GM12891 (cell line): ENCODE data around the gene ERGIC2.

Experiments used
- PAX5 ChIP-seq: IDR thresholded peaks from 2 replicates; pipeline ENCODE4 v1.6.1; 2011; ENCODE audit warnings: low read length, moderate library complexity, mild to moderate bottlenecking; ENCODE audit not compliant: insufficient read depth, severe bottlenecking
- POLR2A ChIP-seq: IDR thresholded peaks from 2 replicates; pipeline ENCODE4 v1.6.1; 2011; ENCODE audit warnings: low read depth, low read length, control low read depth
- POLR2AphosphoS5 ChIP-seq: IDR thresholded peaks from 2 replicates; pipeline ENCODE4 v1.6.1; 2011; ENCODE audit warnings: low read depth, low read length, control low read depth
- POU2F2 ChIP-seq: IDR thresholded peaks from 2 replicates; pipeline ENCODE4 v1.6.1; 2011; ENCODE audit warnings: low read depth, mild to moderate bottlenecking, control low read depth, low read length, moderate library complexity
- SPI1 ChIP-seq: IDR thresholded peaks from 2 replicates; pipeline ENCODE4 v1.6.1; 2011; ENCODE audit warnings: low read depth, low read length, control low read depth
- TAF1 ChIP-seq: IDR thresholded peaks from 2 replicates; pipeline ENCODE4 v1.6.1; 2011; ENCODE audit warnings: low read depth, low read length, control low read depth

DNA sequence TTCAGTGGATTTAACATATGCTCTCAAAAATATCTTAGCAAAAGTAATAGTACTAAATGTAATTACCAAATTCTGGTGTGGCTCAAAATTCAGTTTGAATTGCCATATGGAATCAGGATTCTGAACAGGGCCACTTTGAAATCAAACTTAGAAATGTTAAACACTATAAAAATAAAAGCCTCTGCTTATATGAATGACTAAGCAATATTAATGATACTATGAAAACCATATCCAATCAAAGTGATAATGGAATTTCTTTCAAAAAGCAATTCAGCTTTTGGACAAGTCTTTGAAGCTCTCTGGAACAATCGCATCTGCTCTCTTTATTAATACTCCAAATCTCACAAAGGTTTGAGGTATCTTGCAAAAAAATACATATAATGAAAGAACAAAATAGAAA lies 51.6 kb downstream of the ERGIC2 start:
- TF ChIP-seq POLR2A (no peak), POLR2AphosphoS5 (no peak), TAF1 (no peak), PAX5 (no peak), POU2F2 (no peak), SPI1 (no peak)
